ENCODE results near the gene CADPS2.

CADPS2 gene

GRCh38 chr7:122901250-122901649, 15.0 kb upstream of the CADPS2 start:
- TF ChIP-seq CTCF (IDR thresholded peaks at IDR 0.05; ENCODE audit: insufficient read depth, low read depth, low read length, missing control alignments), result no peak
- H3K4me3 ChIP-seq (ENCODE audit: low read length), result no peak overlapping the region

GRCh38 chr7:122896509-122896908, 10.2 kb upstream of the CADPS2 start:
- TF ChIP-seq CTCF (IDR thresholded peaks at IDR 0.05; ENCODE audit: insufficient read depth, low read depth, low read length, missing control alignments), result no peak
- H3K4me3 ChIP-seq (ENCODE audit: low read length), result no peak overlapping the region
- DNase-seq (ENCODE audit: low read depth), result no peak

More at GRCh38 chr7:122901250-122901649, 15.0 kb upstream of the CADPS2 start:
- DNase-seq (ENCODE audit: low read depth), result no peak

- no peak for DNase-seq (ENCODE audit: low read depth)
- no peak for TF ChIP-seq CTCF (IDR thresholded peaks at IDR 0.05; ENCODE audit: insufficient read depth, low read depth, low read length, missing control alignments)
- H3K4me3 ChIP-seq (ENCODE audit: low read length), result no peak overlapping the region
These were observed 7.2 kb upstream of the CADPS2 start for GRCh38 chr7:122893486-122893885.

- TF ChIP-seq CTCF (IDR thresholded peaks at IDR 0.05; ENCODE audit: insufficient read depth, low read depth, low read length, missing control alignments), result no peak
- DNase-seq (ENCODE audit: low read depth), result no peak
These were observed 2.9 kb upstream of the CADPS2 start for GRCh38 chr7:122889116-122889515.

GRCh38 chr7:122887848-122888247, 1.6 kb upstream of the CADPS2 start:
- no peak overlapping the region for H3K4me3 ChIP-seq (ENCODE audit: low read length)
- no peak for TF ChIP-seq CTCF (IDR thresholded peaks at IDR 0.05; ENCODE audit: insufficient read depth, low read depth, low read length, missing control alignments)
- DNase-seq (ENCODE audit: low read depth), result no peak

More at GRCh38 chr7:122889116-122889515, 2.9 kb upstream of the CADPS2 start:
- H3K4me3 ChIP-seq (ENCODE audit: low read length), result no peak overlapping the region

- TF ChIP-seq CTCF (IDR thresholded peaks at IDR 0.05; ENCODE audit: insufficient read depth, low read depth, low read length, missing control alignments), result peak; percentile 31
- peak; percentile 58 for DNase-seq (ENCODE audit: low read depth)
- H3K4me3 ChIP-seq (ENCODE audit: low read length), result peak overlapping the region; percentile 50
These were observed 938 bp upstream of the CADPS2 start for GRCh38 chr7:122887198-122887597.

GRCh38 chr7:122885583-122886356, 490 bp downstream of the CADPS2 start:
- H3K4me3 ChIP-seq (ENCODE audit: low read length), result peak overlapping the region; percentile 50
- peak; percentile 36 for DNase-seq (ENCODE audit: low read depth)
- TF ChIP-seq CTCF (IDR thresholded peaks at IDR 0.05; ENCODE audit: insufficient read depth, low read depth, low read length, missing control alignments), result no peak

All from epithelial cell of esophagus (primary cell).